ENCODE measurements around the gene KIAA0930. TPM values are rescaled to one million over a fixed set of nuclear protein-coding genes. Genes with fewer than 3 reads are reported as not detected.

KIAA0930 gene
- total RNA-seq, 6 donors from 2014 or later: 31.2 to 103 (median 42.8) TPM

DNA sequence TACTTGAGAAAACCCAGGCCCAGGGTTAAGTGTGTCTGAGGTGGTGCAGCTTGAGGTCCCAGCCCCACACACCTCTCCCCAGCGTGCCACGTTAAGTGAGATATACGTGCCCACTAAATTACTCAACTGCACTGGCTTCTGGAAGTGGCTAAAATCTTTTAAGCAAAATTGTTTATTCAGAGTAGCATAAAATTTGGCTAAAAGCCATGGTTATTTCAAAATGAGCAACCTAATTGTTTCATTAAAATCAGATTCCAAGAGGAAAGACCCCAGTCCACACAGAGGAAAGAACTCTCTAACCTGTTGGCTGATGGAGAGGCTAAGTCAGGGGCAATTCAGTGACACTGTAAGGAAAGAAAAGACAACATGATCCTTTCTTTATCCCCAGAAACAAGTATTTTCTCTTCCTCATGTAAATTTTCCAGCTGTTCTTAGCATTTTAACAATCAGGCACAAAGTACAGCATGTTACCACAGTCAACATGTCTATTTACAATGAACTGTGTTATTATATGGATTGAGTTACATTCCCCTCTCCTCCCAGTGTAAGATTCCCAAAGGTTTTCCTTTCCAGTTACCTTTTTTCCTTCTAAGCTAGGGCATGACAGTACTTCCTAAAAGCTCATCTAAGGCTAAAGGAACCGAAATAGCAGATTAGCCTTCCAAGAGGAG lies 50.4 kb downstream of the KIAA0930 start:
- no peak for TF ChIP-seq POLR2A (IDR thresholded peaks at IDR 0.05)
- no peak for TF ChIP-seq EP300 (IDR thresholded peaks at IDR 0.05)
- ATAC-seq (ENCODE audit: low FRiP score in 2 of 2): no peak
- 65 to 80% methylated on average over 4 of the region's 4 CpGs for WGBS, 2 donors

DNA sequence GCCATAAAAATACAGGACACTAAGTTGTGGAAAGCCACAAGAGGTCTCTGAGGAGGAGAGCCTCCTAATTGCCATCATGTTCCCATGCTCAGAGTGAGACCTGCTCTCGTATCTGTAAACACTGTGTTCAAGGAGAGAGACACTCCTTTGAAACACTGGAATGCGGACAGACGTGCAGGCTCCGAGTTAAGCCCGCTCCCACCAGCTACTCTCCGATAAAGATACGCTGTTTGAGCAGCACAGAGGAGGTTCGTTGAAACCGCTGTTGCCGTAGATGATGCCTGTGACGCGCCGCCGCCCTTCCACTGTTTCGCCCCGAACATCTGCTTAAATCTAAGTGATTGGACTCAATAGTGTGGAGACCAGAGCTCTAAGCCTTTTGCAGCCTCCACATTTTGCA lies 51.9 kb downstream of the KIAA0930 start:
- 76 to 89% methylated on average over 16 of the region's 16 CpGs for WGBS, 2 donors
- ATAC-seq (ENCODE audit: low FRiP score in 2 of 2): no peak
- H3K27ac ChIP-seq: peak overlapping the region in 1 of 4 donors; percentile 24
- TF ChIP-seq POLR2A (IDR thresholded peaks at IDR 0.05): no peak
- TF ChIP-seq, protein P1, sequence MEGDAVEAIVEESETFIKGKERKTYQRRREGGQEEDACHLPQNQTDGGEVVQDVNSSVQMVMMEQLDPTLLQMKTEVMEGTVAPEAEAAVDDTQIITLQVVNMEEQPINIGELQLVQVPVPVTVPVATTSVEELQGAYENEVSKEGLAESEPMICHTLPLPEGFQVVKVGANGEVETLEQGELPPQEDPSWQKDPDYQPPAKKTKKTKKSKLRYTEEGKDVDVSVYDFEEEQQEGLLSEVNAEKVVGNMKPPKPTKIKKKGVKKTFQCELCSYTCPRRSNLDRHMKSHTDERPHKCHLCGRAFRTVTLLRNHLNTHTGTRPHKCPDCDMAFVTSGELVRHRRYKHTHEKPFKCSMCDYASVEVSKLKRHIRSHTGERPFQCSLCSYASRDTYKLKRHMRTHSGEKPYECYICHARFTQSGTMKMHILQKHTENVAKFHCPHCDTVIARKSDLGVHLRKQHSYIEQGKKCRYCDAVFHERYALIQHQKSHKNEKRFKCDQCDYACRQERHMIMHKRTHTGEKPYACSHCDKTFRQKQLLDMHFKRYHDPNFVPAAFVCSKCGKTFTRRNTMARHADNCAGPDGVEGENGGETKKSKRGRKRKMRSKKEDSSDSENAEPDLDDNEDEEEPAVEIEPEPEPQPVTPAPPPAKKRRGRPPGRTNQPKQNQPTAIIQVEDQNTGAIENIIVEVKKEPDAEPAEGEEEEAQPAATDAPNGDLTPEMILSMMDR (IDR thresholded peaks at IDR 0.05): no peak
- TF ChIP-seq POLR2AphosphoS5 (IDR thresholded peaks at IDR 0.05): no peak
- TF ChIP-seq EP300 (IDR thresholded peaks at IDR 0.05): no peak
- peaks cover 0 to 13% (median 0%) of the 10 kb centered on the region in 4 donors for H3K4me1 ChIP-seq
- no peak for DNase-seq
- peaks cover 10 to 33% (median 22%) of the 10 kb centered on the region in 4 donors for H3K36me3 ChIP-seq
- no peaks in the 10 kb centered on the region for H3K9me3 ChIP-seq
- no peaks in the 10 kb centered on the region for H3K27me3 ChIP-seq
- H3K4me3 ChIP-seq: no peak overlapping the region

More for the DNA sequence above, 50.4 kb downstream of the KIAA0930 start:
- peaks cover under 1 to 17% (median 11%) of the 10 kb centered on the region in 4 donors for H3K36me3 ChIP-seq
- peaks cover 0 to 13% (median 0%) of the 10 kb centered on the region in 4 donors for H3K4me1 ChIP-seq
- no peaks in the 10 kb centered on the region for H3K27me3 ChIP-seq
- DNase-seq: peak in 1 of 2 donors; percentile 8
- no peaks in the 10 kb centered on the region for H3K9me3 ChIP-seq
- no peak overlapping the region for H3K4me3 ChIP-seq
- H3K27ac ChIP-seq: no peak overlapping the region

DNA sequence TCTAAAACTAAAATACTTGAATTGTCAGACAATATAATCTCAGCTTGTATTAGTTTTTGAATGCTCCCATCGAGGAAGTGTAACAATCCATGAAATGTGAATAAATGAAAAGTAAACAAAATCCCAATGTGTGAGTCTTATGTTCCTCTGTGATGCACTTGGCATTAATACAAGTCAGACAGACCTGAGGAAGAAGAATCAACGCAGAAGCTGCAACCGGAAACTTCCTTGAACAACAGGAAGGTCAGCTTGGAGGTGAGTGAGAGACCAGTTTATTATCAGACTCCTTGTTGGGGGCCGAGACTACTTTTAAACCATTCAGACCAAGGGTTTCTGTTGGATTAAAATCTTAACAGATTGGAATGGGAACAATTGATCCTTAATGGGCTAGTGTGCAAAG lies 52.8 kb downstream of the KIAA0930 start:
- H3K27me3 ChIP-seq: no peaks in the 10 kb centered on the region
- H3K4me1 ChIP-seq: peaks cover 0 to 13% (median 0%) of the 10 kb centered on the region in 4 donors
- H3K4me3 ChIP-seq: no peak overlapping the region
- H3K9me3 ChIP-seq: no peaks in the 10 kb centered on the region
- ATAC-seq (ENCODE audit: low FRiP score in 2 of 2) (no peak), DNase-seq (no peak)
- TF ChIP-seq EP300 (IDR thresholded peaks at IDR 0.05) (no peak), POLR2AphosphoS5 (IDR thresholded peaks at IDR 0.05) (no peak), POLR2A (IDR thresholded peaks at IDR 0.05) (no peak)
- TF ChIP-seq, protein P1 (IDR thresholded peaks at IDR 0.05): no peak
- H3K36me3 ChIP-seq: peaks cover 11 to 42% (median 29%) of the 10 kb centered on the region in 4 donors
- WGBS, 2 donors: 39 to 57% methylated on average over 4 of the region's 4 CpGs
- no peak overlapping the region for H3K27ac ChIP-seq

DNA sequence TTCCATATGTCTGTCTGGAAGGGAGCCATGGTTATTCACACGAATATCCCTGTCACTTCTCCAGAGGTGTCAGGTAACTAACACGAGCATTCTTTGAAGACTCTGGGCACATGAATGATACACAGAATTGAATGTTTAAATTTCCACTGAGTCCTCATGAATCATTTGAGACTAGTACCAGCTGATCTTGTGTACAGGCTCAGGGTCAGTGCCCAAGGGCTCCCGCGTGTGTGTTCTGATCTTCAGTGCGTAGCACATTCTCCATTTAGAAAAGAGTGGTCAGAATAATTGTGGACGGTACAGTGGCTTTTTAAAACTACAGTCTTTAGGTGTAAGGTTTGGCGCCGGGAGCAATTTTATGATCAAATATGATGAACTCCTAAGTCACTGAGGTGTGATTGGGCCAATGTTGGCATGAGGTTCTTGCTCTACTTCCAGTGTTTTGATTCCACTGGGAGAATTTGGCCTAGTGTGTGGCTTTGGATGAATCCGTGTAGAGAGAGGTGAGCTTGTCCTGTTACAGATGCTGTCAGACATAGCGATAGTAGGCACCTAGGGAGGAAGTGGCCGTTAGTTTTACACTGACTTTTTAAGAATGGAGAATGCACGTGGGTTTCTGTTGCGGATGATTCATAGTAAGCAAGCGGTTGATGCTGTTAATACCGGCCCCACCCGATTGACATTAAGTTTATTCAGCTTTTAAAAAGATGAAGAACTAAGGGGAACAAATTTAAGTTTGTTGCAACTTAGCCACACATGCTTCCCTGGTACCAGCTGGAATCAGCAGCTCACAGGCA lies 54.8 kb downstream of the KIAA0930 start:
- Histone ChIP-seq H3K4me3 (no peak overlapping the region), H3K4me1 (peaks cover 0 to 13% (median 2%) of the 10 kb centered on the region in 4 donors), H3K36me3 (peaks cover 14 to 59% (median 40%) of the 10 kb centered on the region in 4 donors), H3K27ac (no peak overlapping the region), H3K27me3 (no peaks in the 10 kb centered on the region), H3K9me3 (no peaks in the 10 kb centered on the region)
- ATAC-seq (ENCODE audit: low FRiP score in 2 of 2) (no peak), DNase-seq (no peak)
- WGBS, 2 donors: 83% methylated on average over 16 of the region's 16 CpGs
- no peak for TF ChIP-seq POLR2A (IDR thresholded peaks at IDR 0.05)

DNA sequence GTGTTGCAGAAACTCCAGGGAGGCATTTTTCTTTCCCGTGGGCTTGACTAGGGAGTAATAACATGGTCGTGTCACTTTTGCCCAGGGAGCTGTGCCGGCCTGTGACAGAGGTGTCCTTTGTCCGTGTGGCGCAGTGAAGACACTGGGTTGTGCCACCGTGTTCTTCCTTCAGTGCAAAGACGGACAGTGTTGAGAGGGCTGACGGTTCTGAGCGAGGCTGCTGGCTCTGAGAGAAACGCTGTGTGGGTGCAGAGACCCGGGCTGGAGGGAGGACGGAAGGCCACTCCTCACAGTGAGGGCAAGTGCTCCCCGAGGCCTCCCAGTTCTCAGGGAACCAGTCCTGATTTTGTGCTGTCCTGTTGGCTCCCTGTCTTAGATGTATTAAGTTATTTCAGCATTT lies 56.7 kb downstream of the KIAA0930 start:
- 93 to 100% methylated on average over 8 to 13 of the region's 13 CpGs for WGBS, 2 donors
- Histone ChIP-seq H3K4me3 (no peak overlapping the region), H3K36me3 (peaks cover 18 to 76% (median 52%) of the 10 kb centered on the region in 4 donors), H3K27ac (no peak overlapping the region), H3K27me3 (no peaks in the 10 kb centered on the region), H3K9me3 (no peaks in the 10 kb centered on the region), H3K4me1 (peaks cover 3 to 25% (median 6%) of the 10 kb centered on the region in 4 donors)
- ATAC-seq (ENCODE audit: low FRiP score in 2 of 2) (no peak), DNase-seq (no peak)
- TF ChIP-seq EP300 (IDR thresholded peaks at IDR 0.05) (no peak), POLR2AphosphoS5 (IDR thresholded peaks at IDR 0.05) (no peak), POLR2A (IDR thresholded peaks at IDR 0.05) (no peak)
- TF ChIP-seq, protein P1 (IDR thresholded peaks at IDR 0.05): no peak
